Measurements from ENCODE around the gene HEXB.
A peak's percentile ranks its signal among the peaks of the same experiment; 100 is the strongest.

Gene HEXB

GRCh38 chr5:74766849-74767578, 82.0 kb downstream of the HEXB start, which contains the start of the genes GFM2 and NSA2 (continued):
- peak; percentile 73 for TF ChIP-seq YY1 (tag by site-specific recombination; IDR thresholded peaks at IDR 0.05)
- no peak; the same call in 1 of the 2 replicates for TF ChIP-seq GFI1B (tag by site-specific recombination; IDR thresholded peaks at IDR 0.05)
- TF ChIP-seq ZNF777 (tag by site-specific recombination; IDR thresholded peaks at IDR 0.05; ENCODE audit: borderline replicate concordance): no peak
- peak; percentile 31; the same call in 1 of the 2 replicates for TF ChIP-seq FEZF1 (tag by site-specific recombination; IDR thresholded peaks at IDR 0.05)
- no peak for TF ChIP-seq ZNF549 (tag by site-specific recombination; IDR thresholded peaks at IDR 0.05)
- TF ChIP-seq ZNF514 (tag by site-specific recombination; IDR thresholded peaks at IDR 0.05): no peak
- TF ChIP-seq ZNF335 (tag by site-specific recombination; conservative IDR thresholded peaks at IDR 0.05): peak; percentile 89
- no peak for TF ChIP-seq PRDM4 (tag by site-specific recombination; IDR thresholded peaks at IDR 0.05)
- no peak for TF ChIP-seq ZNF248 (tag by site-specific recombination; IDR thresholded peaks at IDR 0.05)
- TF ChIP-seq CTCF (tag by site-specific recombination; IDR thresholded peaks at IDR 0.05): no peak; the same call in 1 of the 2 replicates
- TF ChIP-seq ZNF146 (tag by site-specific recombination; IDR thresholded peaks at IDR 0.05): 0 out of 2 replicates have a peak, but pooled peaks have one; percentile 45
- no peak for TF ChIP-seq ZNF621 (tag by site-specific recombination; IDR thresholded peaks at IDR 0.05)
- no peak for TF ChIP-seq PRDM6 (tag by site-specific recombination; IDR thresholded peaks at IDR 0.05)
- TF ChIP-seq RBAK (tag by site-specific recombination; IDR thresholded peaks at IDR 0.05): no peak
- TF ChIP-seq SETDB1 (IDR thresholded peaks at IDR 0.05; ENCODE audit: insufficient read length, low read length): no peak
- TF ChIP-seq ZNF596 (tag by site-specific recombination; IDR thresholded peaks at IDR 0.05): no peak
- TF ChIP-seq ZNF175 (tag by site-specific recombination; IDR thresholded peaks at IDR 0.05): no peak

- H3K27ac ChIP-seq (ENCODE audit: extremely low read depth, low read depth, low read length): peak overlapping the region; percentile 41; the same call in 1 of the 2 replicates
- H3K9me3 ChIP-seq (ENCODE audit: control insufficient read depth, insufficient read depth, low read depth, low read length): no peaks in the 10 kb centered on the region
- no peaks in the 10 kb centered on the region for H3K4me1 ChIP-seq (ENCODE audit: control insufficient read depth, insufficient read depth, low read length)
- CTCF ChIA-PET: interaction anchor here (0.9 to 1.3 kb wide), 2 partner anchors 14 to 34 kb away, joined by 3 read pairs; no protein-coding TSS in a partner anchor
- POLR2A ChIA-PET: interaction anchor here (1.0 to 1.3 kb wide), 5 partner anchors 12 to 469 kb away, joined by 3 to 6 read pairs (median 3); partner anchors contain the start of genes ANKRD31 and FAM169A
- peak overlapping the region; percentile 93 for H3K4me3 ChIP-seq (ENCODE audit: low read depth, low read length)
- H3K36me3 ChIP-seq (ENCODE audit: control insufficient read depth in 2 of 2, insufficient read depth in 1 of 2, low read length in 2 of 2): peaks cover 40 to 45% of the 10 kb centered on the region in 2 experiments
- no peak for TF ChIP-seq ZNF701 (tag by site-specific recombination; IDR thresholded peaks at IDR 0.05)
- TF ChIP-seq KLF9 (tag by site-specific recombination; IDR thresholded peaks at IDR 0.05; ENCODE audit: low read depth): 0 out of 2 replicates have a peak, but pooled peaks have one; percentile 6
- no peak for TF ChIP-seq IKZF3 (tag by site-specific recombination; IDR thresholded peaks at IDR 0.05)
Observed at GRCh38 chr5:74767579-74767913, 82.5 kb downstream of the HEXB start.
